PFSK-1 (cell line): Measurements from ENCODE around the gene OSBPL2.

ENCODE experiments used
- FOXP2 ChIP-seq: optimal IDR thresholded peaks from 2 replicates; pipeline ENCODE3; 2011; ENCODE audit warnings: borderline replicate concordance, control low read depth, inconsistent platforms; ENCODE audit not compliant: insufficient read depth; ENCODE audit errors: extremely low read length, extremely low read depth
- POLR2AphosphoS5 ChIP-seq: IDR thresholded peaks from 2 replicates; pipeline ENCODE4 v1.6.1; 2012; ENCODE audit warnings: low read depth, mild to moderate bottlenecking, control low read depth, low read length, moderate library complexity
- SIN3A ChIP-seq: IDR thresholded peaks from 2 replicates; pipeline ENCODE4 v1.6.1; 2012; ENCODE audit warnings: mild to moderate bottlenecking, low read length, moderate library complexity, borderline replicate concordance; ENCODE audit not compliant: insufficient read depth
- TAF1 ChIP-seq: IDR thresholded peaks from 2 replicates; pipeline ENCODE4 v1.6.1; 2012; ENCODE audit warnings: low read length, control low read depth, borderline replicate concordance; ENCODE audit not compliant: insufficient read depth
- TF ChIP-seq, protein P1 (sequence below), 2 experiments: IDR thresholded peaks; 2 replicates each; pipeline versions ENCODE4 v1.6.1 to v1.8.0; 2011 to 2012; ENCODE audit warnings: low read depth in 2 of 2, low read length in 2 of 2, control low read depth in 1 of 2, inconsistent platforms in 1 of 2, mild to moderate bottlenecking in 1 of 2, moderate library complexity in 1 of 2; ENCODE audit not compliant: insufficient read depth in 1 of 2

Gene OSBPL2

DNA sequence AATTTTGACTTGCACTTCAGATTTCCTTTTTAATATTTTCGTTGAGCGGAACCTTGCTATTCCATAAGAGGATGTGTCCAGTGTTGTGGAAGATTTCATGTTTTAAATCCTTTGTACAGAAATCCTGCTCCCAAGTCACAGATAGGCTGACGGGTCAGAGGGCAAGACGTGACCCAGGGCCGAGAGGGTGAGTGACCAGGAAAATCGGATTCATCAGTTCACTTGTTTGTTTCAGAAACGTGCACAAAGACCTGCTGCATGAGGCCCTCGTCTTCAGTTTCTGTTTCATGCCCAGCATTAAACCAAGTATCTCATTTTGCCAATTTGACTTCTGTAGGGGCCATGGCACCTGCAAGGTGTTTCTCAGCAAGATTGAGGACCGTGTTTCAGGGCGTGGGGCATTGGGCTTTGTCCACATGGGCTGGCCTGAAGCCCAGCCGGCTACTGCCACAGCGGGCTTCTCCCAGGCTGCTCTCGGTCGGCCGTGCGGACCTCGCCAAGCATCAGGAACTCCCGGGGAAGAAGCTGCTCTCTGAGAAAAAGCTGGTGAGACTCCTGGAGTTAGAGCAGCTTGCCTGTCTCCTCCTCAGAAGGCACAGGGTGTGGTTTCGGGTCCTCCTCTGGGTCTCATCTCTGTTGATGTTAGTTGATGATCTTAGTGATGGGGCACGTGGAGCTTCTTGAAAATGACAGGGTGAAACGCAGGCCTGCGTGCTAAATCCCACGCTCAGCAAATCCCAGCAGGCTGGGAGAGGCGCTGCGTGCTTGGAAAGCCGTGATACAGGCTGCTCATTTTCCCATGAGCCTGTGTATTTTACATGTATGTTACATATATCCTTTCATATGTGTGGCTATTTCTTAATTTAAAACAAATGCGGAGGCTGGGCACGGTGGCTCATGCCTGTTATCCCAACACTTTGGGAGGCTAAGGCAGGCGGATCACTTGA, 45.0 kb upstream of the OSBPL2 start:
- TF ChIP-seq SIN3A (no peak), POLR2AphosphoS5 (no peak)

DNA sequence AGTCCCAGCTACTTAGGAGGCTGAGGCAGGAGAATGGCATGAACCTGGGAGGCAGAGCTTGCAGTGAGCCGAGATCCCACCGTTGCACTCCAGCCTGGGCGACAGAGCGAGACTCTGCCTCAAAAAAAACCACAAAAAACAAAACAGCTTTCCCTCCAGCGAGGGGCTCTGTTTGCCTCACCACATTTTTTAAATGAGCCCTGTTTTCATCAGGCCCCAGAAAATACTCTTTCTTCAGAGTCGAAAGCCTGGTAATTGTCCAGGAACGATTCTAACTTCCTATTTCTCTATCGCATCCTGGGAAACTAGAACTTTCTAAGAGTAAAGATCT, 43.3 kb upstream of the OSBPL2 start:
- TF ChIP-seq POLR2AphosphoS5 = no peak

DNA sequence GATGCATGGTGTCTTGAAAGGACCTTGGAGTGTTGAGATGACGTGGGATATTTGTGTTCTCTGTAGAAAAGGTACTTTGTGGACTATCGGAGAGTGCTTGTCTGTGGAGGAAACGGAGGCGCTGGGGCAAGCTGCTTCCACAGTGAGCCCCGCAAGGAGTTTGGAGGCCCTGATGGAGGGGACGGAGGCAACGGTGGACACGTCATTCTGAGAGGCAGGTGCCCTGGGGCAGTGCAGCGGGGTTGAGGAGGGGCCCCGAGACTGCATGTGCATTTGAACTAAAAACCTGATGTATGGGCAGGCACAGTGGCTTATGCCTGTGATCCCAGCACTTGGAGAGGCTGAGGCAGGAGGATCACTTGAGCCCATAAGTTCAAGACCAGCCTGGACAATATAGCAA, 42.6 kb upstream of the OSBPL2 start:
- TF ChIP-seq, protein P1, sequence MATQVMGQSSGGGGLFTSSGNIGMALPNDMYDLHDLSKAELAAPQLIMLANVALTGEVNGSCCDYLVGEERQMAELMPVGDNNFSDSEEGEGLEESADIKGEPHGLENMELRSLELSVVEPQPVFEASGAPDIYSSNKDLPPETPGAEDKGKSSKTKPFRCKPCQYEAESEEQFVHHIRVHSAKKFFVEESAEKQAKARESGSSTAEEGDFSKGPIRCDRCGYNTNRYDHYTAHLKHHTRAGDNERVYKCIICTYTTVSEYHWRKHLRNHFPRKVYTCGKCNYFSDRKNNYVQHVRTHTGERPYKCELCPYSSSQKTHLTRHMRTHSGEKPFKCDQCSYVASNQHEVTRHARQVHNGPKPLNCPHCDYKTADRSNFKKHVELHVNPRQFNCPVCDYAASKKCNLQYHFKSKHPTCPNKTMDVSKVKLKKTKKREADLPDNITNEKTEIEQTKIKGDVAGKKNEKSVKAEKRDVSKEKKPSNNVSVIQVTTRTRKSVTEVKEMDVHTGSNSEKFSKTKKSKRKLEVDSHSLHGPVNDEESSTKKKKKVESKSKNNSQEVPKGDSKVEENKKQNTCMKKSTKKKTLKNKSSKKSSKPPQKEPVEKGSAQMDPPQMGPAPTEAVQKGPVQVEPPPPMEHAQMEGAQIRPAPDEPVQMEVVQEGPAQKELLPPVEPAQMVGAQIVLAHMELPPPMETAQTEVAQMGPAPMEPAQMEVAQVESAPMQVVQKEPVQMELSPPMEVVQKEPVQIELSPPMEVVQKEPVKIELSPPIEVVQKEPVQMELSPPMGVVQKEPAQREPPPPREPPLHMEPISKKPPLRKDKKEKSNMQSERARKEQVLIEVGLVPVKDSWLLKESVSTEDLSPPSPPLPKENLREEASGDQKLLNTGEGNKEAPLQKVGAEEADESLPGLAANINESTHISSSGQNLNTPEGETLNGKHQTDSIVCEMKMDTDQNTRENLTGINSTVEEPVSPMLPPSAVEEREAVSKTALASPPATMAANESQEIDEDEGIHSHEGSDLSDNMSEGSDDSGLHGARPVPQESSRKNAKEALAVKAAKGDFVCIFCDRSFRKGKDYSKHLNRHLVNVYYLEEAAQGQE (IDR thresholded peaks at IDR 0.05; ENCODE audit: insufficient read depth in 1 of 2, low read depth in 2 of 2, low read length in 2 of 2) = no peak
- TF ChIP-seq SIN3A = no peak
- no peak for TF ChIP-seq FOXP2
- TF ChIP-seq TAF1 = no peak
- TF ChIP-seq POLR2AphosphoS5 = no peak

DNA sequence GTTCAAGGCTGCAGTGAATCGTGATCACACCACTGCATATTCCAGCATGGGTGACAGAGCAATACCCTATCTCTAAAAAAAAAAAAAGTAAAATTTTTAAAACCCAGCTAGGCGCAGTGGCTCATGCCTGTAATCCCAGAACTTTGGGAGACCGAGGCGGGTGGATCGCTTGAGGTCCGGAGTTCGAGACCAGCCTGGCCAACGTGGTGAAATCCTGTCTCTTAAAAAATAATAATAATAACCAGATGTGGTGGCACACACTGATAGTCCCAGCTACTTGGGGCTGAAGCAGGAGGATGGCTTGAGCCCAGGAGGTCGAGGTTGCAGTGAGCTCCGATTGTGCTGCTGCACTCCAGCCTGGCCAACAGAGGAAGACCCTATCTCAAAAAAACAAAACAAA, 42.0 kb upstream of the OSBPL2 start:
- TF ChIP-seq POLR2AphosphoS5 (no peak), TAF1 (no peak), FOXP2 (no peak), SIN3A (no peak)
- TF ChIP-seq, protein P1 (IDR thresholded peaks at IDR 0.05; ENCODE audit: insufficient read depth in 1 of 2, low read depth in 2 of 2, low read length in 2 of 2) = no peak

DNA sequence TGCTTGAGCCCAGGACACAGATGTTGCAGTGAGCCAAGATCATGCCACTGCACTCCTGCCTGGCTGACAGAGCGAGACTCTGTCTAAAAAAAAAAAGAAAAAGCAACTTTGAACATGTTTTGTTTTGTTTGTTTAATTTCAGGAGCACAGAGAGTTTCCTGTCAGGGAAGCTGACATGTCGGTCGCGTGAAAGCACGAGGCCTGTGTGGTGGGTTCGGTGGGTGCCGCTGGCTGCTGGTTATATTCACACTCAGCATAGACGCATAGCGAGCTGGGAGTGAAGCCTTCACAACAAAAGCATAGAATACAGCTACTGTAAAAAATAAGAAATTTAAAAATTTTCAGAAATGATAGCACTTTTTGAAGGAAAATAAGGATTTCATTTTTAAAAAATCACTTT, 41.0 kb upstream of the OSBPL2 start:
- TF ChIP-seq TAF1 (no peak), POLR2AphosphoS5 (no peak), FOXP2 (no peak), SIN3A (no peak)
- TF ChIP-seq, protein P1 (IDR thresholded peaks at IDR 0.05; ENCODE audit: insufficient read depth in 1 of 2, low read depth in 2 of 2, low read length in 2 of 2) = no peak

DNA sequence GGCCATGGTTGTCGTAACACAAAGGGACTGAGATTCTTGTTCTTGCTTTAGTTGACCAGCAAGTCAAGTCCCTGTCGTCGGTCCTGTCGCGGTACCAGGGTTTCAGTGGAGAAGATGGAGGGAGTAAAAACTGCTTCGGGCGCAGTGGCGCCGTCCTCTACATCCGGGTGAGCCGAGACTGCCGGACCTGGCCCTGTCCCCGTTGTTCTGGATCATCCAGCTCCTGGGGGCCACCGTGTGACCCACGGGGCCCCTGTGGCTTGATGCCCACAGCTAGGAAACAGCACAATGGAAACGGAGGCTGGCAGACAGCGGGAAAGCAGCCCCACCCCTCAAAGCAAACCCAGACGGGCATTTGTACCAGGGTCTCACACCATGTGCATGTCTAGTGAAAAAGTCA, 40.5 kb upstream of the OSBPL2 start:
- TF ChIP-seq TAF1 (no peak), POLR2AphosphoS5 (no peak), SIN3A (no peak), FOXP2 (no peak)
- TF ChIP-seq, protein P1 (IDR thresholded peaks at IDR 0.05; ENCODE audit: insufficient read depth in 1 of 2, low read depth in 2 of 2, low read length in 2 of 2) = no peak
